ENCODE measurements around the gene FOXP1. TPM values are rescaled to one million over a fixed set of nuclear protein-coding genes. Genes with fewer than 3 reads are reported as not detected.

Gene FOXP1
- total RNA-seq, 3 donors from 2014 or later = 61.9 to 267 (median 146) TPM

DNA sequence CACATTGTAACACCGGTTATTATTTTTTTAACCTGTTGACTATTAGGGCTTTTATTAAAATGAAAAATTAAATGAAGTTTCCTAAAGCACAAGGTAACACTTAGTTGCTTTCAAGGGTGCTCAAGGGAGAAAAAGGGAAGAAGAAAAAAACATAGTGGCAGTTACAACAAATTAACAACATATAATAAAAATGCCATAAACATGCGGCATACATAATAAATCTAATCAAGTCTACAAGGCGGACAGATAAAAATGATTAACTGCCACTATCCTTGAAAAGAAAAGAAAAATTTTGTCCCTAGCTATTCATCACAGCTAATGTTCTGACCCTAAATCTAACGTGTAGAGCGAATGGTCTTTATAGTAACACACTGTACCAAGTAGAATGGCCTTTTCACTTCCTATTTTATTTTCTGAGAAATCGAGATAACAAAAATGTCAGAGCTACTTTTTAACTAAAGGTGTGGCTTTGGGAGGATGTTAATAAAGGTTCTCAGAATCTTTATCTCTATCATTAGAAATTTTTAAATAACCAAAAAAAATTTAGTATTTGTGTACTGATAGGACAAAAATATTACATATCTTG is 194.9 kb downstream of the FOXP1 start:
- no peaks in the 10 kb centered on the region for H3K36me3 ChIP-seq
- TF ChIP-seq, protein P1, sequence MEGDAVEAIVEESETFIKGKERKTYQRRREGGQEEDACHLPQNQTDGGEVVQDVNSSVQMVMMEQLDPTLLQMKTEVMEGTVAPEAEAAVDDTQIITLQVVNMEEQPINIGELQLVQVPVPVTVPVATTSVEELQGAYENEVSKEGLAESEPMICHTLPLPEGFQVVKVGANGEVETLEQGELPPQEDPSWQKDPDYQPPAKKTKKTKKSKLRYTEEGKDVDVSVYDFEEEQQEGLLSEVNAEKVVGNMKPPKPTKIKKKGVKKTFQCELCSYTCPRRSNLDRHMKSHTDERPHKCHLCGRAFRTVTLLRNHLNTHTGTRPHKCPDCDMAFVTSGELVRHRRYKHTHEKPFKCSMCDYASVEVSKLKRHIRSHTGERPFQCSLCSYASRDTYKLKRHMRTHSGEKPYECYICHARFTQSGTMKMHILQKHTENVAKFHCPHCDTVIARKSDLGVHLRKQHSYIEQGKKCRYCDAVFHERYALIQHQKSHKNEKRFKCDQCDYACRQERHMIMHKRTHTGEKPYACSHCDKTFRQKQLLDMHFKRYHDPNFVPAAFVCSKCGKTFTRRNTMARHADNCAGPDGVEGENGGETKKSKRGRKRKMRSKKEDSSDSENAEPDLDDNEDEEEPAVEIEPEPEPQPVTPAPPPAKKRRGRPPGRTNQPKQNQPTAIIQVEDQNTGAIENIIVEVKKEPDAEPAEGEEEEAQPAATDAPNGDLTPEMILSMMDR (IDR thresholded peaks at IDR 0.05) = no peak
- TF ChIP-seq POLR2A (IDR thresholded peaks at IDR 0.05) = no peak
- no peak for TF ChIP-seq POLR2AphosphoS5 (IDR thresholded peaks at IDR 0.05)
- H3K4me1 ChIP-seq = no peaks in the 10 kb centered on the region
- no peak for DNase-seq (ENCODE audit: low spot score in 2 of 2)
- intact Hi-C loops (cut with DNase I; ENCODE audit: low total_unique reads) = no loop called here
- H3K27ac ChIP-seq = no peak overlapping the region
- no peaks in the 10 kb centered on the region for H3K9me3 ChIP-seq
- H3K4me3 ChIP-seq = no peak overlapping the region
- H3K27me3 ChIP-seq = no peaks in the 10 kb centered on the region

DNA sequence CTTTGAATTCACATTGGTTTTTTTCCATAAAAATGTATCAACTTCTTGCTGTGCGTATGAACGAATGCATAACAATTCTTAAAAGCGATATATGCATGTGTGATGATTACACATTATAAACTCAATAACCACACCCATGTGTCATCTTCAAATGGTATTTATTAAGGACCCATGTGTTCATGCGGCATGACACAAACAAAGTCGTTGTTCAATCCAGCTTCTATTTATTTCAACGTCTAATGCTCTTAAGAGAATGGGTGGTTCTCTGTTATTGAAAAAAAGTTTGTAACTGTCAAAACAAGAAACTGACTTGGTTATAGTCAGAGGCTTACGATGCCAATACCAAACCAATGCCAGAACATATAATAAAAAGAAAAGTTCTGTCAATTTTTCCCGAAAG is 195.9 kb downstream of the FOXP1 start:
- intact Hi-C loops (cut with DNase I; ENCODE audit: low total_unique reads) = no loop called here
- Histone ChIP-seq H3K27ac (no peak overlapping the region), H3K36me3 (no peaks in the 10 kb centered on the region), H3K9me3 (no peaks in the 10 kb centered on the region), H3K27me3 (no peaks in the 10 kb centered on the region), H3K4me1 (no peaks in the 10 kb centered on the region), H3K4me3 (no peak overlapping the region)
- DNase-seq (ENCODE audit: low spot score in 2 of 2) = no peak
- TF ChIP-seq POLR2AphosphoS5 (IDR thresholded peaks at IDR 0.05) (no peak), POLR2A (IDR thresholded peaks at IDR 0.05) (no peak)
- TF ChIP-seq, protein P1 (IDR thresholded peaks at IDR 0.05) = no peak

DNA sequence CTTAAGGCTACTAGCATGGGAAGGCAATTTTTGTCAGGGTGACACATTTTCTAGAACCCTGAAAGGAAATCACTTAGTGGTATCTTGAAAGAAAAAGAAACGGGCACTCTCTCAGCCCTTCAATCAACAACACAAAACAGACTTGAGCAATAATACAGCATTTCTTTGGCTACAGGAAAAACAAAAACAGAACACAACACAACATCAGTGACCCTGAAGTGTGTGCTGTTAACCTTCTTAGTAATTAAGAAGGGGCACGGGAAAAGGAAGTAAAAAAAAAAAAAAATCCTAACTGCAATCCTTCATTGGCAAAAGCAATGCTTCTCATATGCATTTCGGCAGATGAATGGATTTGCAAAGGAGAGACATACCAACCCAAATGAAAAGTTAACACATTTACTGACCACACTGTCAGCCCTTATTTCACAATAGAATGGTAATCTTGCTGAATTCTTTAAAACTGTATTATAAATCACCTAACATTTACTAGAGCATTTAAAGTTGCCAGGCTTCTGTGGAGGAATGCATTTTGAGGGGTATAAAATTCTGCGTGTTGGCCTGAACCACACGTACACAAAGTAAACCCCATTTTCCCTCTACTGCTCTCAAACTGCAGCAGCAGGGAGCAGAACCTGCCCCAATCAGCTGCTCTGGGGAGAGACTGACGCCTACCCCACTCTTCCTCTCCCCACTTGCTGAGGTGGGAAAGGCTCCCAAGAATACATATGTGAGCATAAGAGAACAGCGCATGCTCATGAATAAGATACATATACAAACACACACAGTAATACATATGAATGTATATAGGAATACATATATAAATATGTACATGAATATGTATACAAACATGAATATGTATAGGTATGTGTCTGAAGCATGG is 198.5 kb downstream of the FOXP1 start:
- intact Hi-C loops (cut with DNase I; ENCODE audit: low total_unique reads) = no loop called here
- Histone ChIP-seq H3K36me3 (no peaks in the 10 kb centered on the region), H3K27ac (no peak overlapping the region), H3K27me3 (no peaks in the 10 kb centered on the region), H3K4me1 (peaks cover 0 to under 1% of the 10 kb centered on the region in 2 donors), H3K4me3 (no peak overlapping the region), H3K9me3 (no peaks in the 10 kb centered on the region)
- no peak for DNase-seq (ENCODE audit: low spot score in 2 of 2)
- TF ChIP-seq POLR2AphosphoS5 (IDR thresholded peaks at IDR 0.05) (no peak), POLR2A (IDR thresholded peaks at IDR 0.05) (no peak)
- TF ChIP-seq, protein P1 (IDR thresholded peaks at IDR 0.05) = no peak

DNA sequence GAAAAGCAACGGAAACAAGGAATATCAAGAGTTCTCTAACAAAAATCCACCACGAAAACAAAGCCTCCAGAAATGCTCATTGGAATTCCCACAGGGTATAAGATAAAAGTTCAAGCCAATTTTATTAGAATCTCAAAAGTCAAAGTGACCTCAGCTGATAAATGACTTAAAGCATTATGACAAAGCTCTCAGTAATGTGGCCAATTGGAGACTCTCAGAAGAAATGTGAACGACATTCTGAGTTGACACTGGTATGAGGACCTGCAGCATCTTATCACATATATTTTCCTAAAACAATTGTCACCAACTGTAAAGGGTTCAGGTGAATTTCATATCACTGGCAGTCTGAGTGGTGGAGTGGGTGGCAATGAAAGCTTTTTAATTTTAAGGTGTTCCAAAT is 199.1 kb downstream of the FOXP1 start:
- Histone ChIP-seq H3K27me3 (no peaks in the 10 kb centered on the region), H3K36me3 (no peaks in the 10 kb centered on the region), H3K27ac (no peak overlapping the region), H3K9me3 (no peaks in the 10 kb centered on the region), H3K4me3 (no peak overlapping the region), H3K4me1 (peaks cover 0 to 4% of the 10 kb centered on the region in 2 donors)
- DNase-seq (ENCODE audit: low spot score in 2 of 2) = no peak
- intact Hi-C loops (cut with DNase I; ENCODE audit: low total_unique reads) = no loop called here
- TF ChIP-seq POLR2AphosphoS5 (IDR thresholded peaks at IDR 0.05) (no peak), POLR2A (IDR thresholded peaks at IDR 0.05) (no peak)
- TF ChIP-seq, protein P1 (IDR thresholded peaks at IDR 0.05) = no peak

DNA sequence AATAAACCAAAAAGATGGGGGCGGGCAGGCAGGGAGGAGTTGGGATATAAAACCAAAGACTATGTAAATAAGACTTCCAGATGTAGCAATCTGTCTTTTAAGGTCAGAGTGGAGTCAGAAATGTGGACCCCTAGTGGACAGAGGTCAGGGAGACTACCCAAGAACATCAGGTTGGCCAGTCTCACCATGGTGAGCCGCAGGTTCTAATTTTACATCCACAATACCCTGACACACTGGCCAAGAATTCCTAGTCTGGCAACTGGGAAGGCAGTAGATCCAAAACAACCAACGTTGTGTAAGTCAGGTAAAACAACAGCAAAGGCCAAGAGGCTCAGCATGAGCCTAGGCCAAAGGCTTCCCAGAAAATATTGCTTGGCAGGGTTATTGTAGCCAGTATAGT is 203.4 kb downstream of the FOXP1 start:
- Histone ChIP-seq H3K27me3 (no peaks in the 10 kb centered on the region), H3K4me3 (no peak overlapping the region), H3K27ac (no peak overlapping the region), H3K9me3 (no peaks in the 10 kb centered on the region), H3K36me3 (no peaks in the 10 kb centered on the region), H3K4me1 (peaks cover 0 to 4% of the 10 kb centered on the region in 2 donors)
- TF ChIP-seq, protein P1 (IDR thresholded peaks at IDR 0.05) = no peak
- TF ChIP-seq POLR2A (IDR thresholded peaks at IDR 0.05) = no peak
- TF ChIP-seq POLR2AphosphoS5 (IDR thresholded peaks at IDR 0.05) = no peak
- no peak for DNase-seq (ENCODE audit: low spot score in 2 of 2)
- intact Hi-C loops (cut with DNase I; ENCODE audit: low total_unique reads) = no loop called here

All from breast epithelium (tissue), 4 donors.